Activated CD4-positive, alpha-beta memory T cell treated with anti-CD3 and anti-CD28 coated beads for 36 hours (primary cell): ENCODE data around the gene NTNG2. TPM values are rescaled to one million over a fixed set of nuclear protein-coding genes. Genes with fewer than 3 reads are reported as not detected.
A peak's percentile ranks its signal among the peaks of the same experiment; 100 is the strongest.

Experiments used
- CTCF ChIA-PET: fragments of 350-600 bp; sonication (Branson Sonifier 250); formaldehyde crosslinking; loops from one replicate; lab custom pipeline; 2021; ENCODE audit warnings: antibody characterized with exemption, inconsistent platforms; lab: Charles Lee
- POLR2A ChIA-PET: fragments of 350-600 bp; sonication (Branson Sonifier 250); formaldehyde crosslinking; loops from one replicate; lab custom pipeline; 2021; ENCODE audit warnings: antibody characterized with exemption; lab: Charles Lee
- DNase-seq: peaks from one replicate; pipeline ENCODE4 v3.0.0-alpha.2; 2020
- H3K27ac Mint-ChIP-seq: one replicate; pipeline ENCODE4 v1.8.0; 2021; ENCODE audit warnings: mixed read lengths
- H3K27me3 Mint-ChIP-seq: one replicate; pipeline ENCODE4 v1.8.0; 2021; ENCODE audit warnings: mixed read lengths
- H3K36me3 Mint-ChIP-seq: one replicate; pipeline ENCODE4 v1.8.0; 2021; ENCODE audit warnings: mixed read lengths
- H3K4me1 Mint-ChIP-seq: one replicate; pipeline ENCODE4 v1.8.0; 2021; ENCODE audit warnings: low read depth, mixed read lengths
- H3K4me3 Mint-ChIP-seq: one replicate; pipeline ENCODE4 v1.8.0; 2021; ENCODE audit warnings: mild to moderate bottlenecking, mixed read lengths
- H3K9me3 Mint-ChIP-seq: one replicate; pipeline ENCODE4 v1.8.0; 2021; ENCODE audit warnings: mixed read lengths
- intact Hi-C: fragments of 100-400 bp; cut with micrococcal nuclease; formaldehyde crosslinking; loops from one replicate; pipeline ENCODE4 v1.15.1; 2023
- total RNA-seq, 2 experiments: library from RNA; stranded (reverse); gene quantifications; one replicate each; pipeline ENCODE4 v1.2.3, GENCODE V29; 2021

NTNG2 gene
- total RNA-seq, 2 experiments from 2014 or later: 0.77 to 1.4 TPM

DNA sequence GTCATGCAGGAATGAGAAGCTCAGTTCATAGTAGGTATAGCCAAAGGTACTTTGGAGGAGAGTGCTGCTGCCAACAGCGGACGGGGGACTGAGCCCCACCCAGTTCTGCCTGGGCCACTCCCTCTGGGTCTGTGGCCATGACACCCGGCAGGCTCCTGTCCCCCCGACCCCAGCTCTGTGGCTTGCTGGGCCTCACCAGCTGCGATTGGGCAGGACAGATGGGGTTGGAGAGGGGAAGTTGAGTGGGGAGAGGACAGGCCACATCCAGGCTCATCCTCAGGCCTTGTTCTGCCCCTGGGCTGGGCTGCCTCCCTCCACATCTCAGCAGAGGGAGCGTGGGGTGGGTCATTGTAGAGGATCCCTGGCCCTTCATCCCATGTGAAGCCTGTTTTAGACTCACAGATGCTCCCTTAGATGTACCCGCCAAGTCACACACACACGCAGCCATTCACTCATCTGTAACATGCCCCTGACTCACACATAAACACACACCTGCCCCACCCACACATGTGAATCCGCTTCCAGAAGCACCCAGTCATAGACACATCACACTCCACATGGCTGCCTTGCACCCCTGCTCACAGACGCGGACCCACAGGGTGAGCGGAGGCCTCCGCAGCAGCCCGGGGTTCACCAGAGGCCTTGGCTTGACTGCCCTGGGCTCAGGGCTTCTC is 48.8 kb downstream of the NTNG2 start:
- ChIA-PET POLR2A (no interaction called here), CTCF (no interaction called here)
- DNase-seq: peak; percentile 32
- H3K27ac Mint-ChIP-seq: no peak overlapping the region
- no peaks in the 10 kb centered on the region for H3K9me3 Mint-ChIP-seq
- peaks cover 2% of the 10 kb centered on the region for H3K4me1 Mint-ChIP-seq
- no peaks in the 10 kb centered on the region for H3K36me3 Mint-ChIP-seq
- H3K4me3 Mint-ChIP-seq: no peak overlapping the region
- intact Hi-C loops: no loop called here
- H3K27me3 Mint-ChIP-seq: no peaks in the 10 kb centered on the region

DNA sequence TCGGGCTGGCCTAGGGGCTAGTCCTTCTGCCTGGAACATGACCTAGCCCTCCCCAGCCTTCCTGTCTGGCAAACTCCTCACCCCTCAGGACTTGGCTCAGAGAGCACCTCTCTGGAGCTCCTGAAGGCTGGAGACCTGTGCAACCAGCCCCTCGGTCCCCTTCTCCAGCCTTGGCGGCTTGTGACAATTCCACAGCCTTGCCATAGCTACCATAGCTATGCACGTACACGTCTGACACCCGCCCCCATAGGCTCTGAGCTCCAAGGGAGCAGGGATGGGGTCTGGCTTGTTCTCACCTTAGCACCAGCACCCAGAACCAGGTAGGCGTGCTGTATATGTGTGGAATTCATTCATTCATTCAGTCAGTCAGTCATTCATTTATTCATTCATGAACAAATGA is 49.7 kb downstream of the NTNG2 start:
- Mint-ChIP-seq H3K4me3 (no peak overlapping the region), H3K27ac (no peak overlapping the region), H3K4me1 (peaks cover 2% of the 10 kb centered on the region), H3K36me3 (no peaks in the 10 kb centered on the region), H3K27me3 (no peaks in the 10 kb centered on the region), H3K9me3 (no peaks in the 10 kb centered on the region)
- ChIA-PET CTCF (no interaction called here), POLR2A (no interaction called here)
- no peak for DNase-seq
- intact Hi-C loops: no loop called here

DNA sequence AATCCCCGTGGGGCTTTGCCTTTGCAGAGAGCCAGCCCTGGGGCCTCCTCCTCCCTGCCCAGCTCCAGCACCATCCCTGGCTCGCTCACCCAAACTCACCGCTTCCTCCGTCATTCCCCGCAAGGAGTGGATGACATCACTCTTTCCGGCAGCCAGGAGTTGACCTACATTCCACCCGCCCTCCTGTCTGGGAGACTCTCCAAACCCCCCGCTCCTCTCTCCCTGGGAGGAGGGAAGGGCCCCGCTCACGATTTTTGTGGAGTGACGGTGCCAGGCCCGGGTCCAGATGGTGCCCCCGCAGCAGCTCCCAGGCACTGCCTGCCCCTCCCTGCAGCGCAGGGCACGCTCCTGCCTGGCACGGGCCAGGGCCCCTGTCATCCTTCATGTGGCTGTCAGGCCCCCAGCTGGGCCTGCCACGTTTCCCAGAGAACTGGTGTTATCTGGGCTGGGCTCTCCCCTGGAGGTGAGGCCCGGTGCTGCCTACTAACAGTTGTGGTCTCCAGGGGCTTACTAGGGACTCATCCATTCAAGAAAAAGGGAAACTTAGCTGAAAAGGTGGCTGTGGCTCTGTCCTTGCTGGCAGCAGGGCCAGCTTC is 52.3 kb downstream of the NTNG2 start:
- CTCF ChIA-PET: interaction anchor here (2.1 kb wide), 1 partner anchor 44 kb away, joined by 4 read pairs; no protein-coding TSS in a partner anchor
- no peak overlapping the region for H3K27ac Mint-ChIP-seq
- POLR2A ChIA-PET: no interaction called here
- no peaks in the 10 kb centered on the region for H3K36me3 Mint-ChIP-seq
- H3K9me3 Mint-ChIP-seq: no peaks in the 10 kb centered on the region
- no peak overlapping the region for H3K4me3 Mint-ChIP-seq
- intact Hi-C loops: no loop called here
- no peaks in the 10 kb centered on the region for H3K4me1 Mint-ChIP-seq
- no peaks in the 10 kb centered on the region for H3K27me3 Mint-ChIP-seq
- no peak for DNase-seq

DNA sequence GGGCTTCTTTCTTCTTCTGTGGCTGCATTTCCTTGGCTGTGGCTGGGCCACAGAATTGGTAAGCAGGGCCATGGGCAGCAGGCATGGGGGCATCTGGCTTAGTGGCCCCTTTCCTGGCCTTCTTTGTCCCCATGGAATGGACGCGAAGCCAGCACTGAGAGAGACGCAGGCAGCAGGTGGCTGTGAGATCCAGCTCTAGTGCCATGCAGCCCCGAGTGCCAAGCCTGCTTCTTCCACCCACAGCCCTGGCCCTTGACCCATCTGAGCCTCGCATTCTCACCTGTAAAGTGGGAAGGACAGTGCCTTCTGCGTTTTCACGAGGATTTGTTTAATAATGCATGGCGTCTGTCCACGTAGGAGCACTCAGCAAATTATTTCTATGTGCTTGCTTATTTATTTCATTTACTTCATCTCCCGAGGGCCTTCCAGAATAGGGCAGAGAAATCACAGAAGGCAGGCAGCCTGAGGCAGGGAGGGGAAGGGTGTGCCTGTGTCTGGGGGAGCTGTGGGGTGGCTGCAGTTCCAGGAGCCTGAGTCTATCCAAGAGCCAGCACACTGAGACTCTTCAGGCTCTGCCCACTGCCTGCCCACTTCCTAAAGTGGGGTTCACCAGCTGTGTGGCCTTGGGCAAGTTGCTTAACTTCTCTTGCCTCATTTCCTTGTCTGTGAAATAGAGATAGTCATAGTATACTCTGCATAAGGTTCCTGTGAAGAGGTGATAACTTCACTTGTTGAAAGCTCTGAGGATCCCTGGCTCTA is 55.2 kb downstream of the NTNG2 start:
- Mint-ChIP-seq H3K4me3 (no peak overlapping the region), H3K27ac (no peak overlapping the region), H3K4me1 (no peaks in the 10 kb centered on the region), H3K9me3 (no peaks in the 10 kb centered on the region), H3K27me3 (peaks cover 2% of the 10 kb centered on the region), H3K36me3 (no peaks in the 10 kb centered on the region)
- intact Hi-C loops: no loop called here
- no peak for DNase-seq
- POLR2A ChIA-PET: interaction anchor here (0.7 kb wide), 1 partner anchor 311 kb away, joined by 6 read pairs; no protein-coding TSS in a partner anchor
- CTCF ChIA-PET: interaction anchor here (0.9 kb wide), 1 partner anchor 19 kb away, joined by 3 read pairs; no protein-coding TSS in a partner anchor

DNA sequence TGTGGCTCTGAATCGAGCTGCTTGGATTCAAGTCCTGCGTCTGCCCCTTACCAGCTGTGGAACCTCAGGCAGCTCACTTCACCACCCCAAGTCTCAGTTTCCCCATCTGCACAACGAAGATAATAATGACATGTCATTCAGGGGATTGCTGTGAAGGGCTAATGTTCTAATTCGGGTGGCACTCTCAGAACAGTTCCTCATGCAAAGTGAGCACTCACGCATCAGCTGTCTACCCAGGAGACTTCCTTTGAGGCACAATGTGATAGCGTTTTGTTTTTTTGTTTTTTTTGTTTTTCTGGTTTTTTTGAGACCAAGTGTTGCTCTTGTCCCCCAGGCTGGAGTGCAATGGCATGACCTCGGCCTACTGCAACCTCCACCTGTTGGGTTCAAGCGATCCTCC is 56.4 kb downstream of the NTNG2 start:
- ChIA-PET POLR2A (no interaction called here), CTCF (interaction anchor here (1.6 kb wide), 1 partner anchor 49 kb away, joined by 3 read pairs; no protein-coding TSS in a partner anchor)
- no peaks in the 10 kb centered on the region for H3K9me3 Mint-ChIP-seq
- no peaks in the 10 kb centered on the region for H3K4me1 Mint-ChIP-seq
- intact Hi-C loops: no loop called here
- H3K4me3 Mint-ChIP-seq: no peak overlapping the region
- H3K36me3 Mint-ChIP-seq: no peaks in the 10 kb centered on the region
- DNase-seq: no peak
- peaks cover 2% of the 10 kb centered on the region for H3K27me3 Mint-ChIP-seq
- no peak overlapping the region for H3K27ac Mint-ChIP-seq

DNA sequence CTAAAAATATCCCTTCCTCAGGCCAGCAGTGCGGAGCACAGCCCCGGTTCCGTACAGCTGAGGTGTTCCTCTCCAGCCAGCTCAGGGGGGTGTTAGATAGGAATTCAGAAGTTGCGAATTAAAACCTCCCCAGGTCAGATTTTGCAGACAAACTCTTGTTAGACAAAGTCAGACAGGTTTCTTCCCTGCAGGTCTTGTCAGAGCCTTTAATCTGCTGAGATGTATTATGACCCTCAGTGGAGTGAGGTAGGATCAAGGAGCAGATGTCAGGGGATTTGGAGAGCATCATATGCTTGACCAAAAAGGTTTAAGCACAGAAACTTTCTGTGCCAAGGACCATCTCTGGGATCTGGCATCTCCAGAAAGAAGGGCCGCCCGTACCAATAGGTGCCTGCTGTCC is 60.1 kb downstream of the NTNG2 start:
- intact Hi-C loops: no loop called here
- H3K4me1 Mint-ChIP-seq: no peaks in the 10 kb centered on the region
- H3K36me3 Mint-ChIP-seq: no peaks in the 10 kb centered on the region
- no peak overlapping the region for H3K27ac Mint-ChIP-seq
- POLR2A ChIA-PET: no interaction called here
- no peak overlapping the region for H3K4me3 Mint-ChIP-seq
- no peak for DNase-seq
- no peaks in the 10 kb centered on the region for H3K9me3 Mint-ChIP-seq
- CTCF ChIA-PET: interaction anchor here (2.1 kb wide), 1 partner anchor 14 kb away, joined by 11 read pairs; no protein-coding TSS in a partner anchor
- peaks cover 5% of the 10 kb centered on the region for H3K27me3 Mint-ChIP-seq

DNA sequence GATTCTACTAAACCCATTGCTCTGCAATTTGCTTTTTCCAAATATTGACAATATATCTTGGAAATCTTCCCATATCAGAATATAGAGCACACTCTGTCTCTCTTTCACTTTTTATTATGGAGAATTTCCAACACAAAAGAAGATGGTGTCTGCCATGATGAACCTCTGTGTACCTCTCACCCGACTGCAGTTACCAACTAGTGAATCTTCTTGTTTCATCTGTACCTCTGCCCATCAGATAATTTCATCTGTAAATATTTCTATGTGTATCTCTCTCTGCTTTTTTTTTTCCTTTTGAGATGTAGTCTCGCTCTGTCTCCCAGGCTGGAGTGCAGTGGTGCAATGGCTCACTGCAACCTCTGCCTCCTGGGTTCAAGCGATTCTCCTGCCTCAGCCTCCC is 62.8 kb downstream of the NTNG2 start:
- H3K9me3 Mint-ChIP-seq: no peaks in the 10 kb centered on the region
- ChIA-PET POLR2A (no interaction called here), CTCF (no interaction called here)
- H3K4me3 Mint-ChIP-seq: no peak overlapping the region
- peaks cover 6% of the 10 kb centered on the region for H3K27me3 Mint-ChIP-seq
- intact Hi-C loops: no loop called here
- H3K27ac Mint-ChIP-seq: no peak overlapping the region
- H3K36me3 Mint-ChIP-seq: no peaks in the 10 kb centered on the region
- H3K4me1 Mint-ChIP-seq: no peaks in the 10 kb centered on the region
- DNase-seq: no peak

DNA sequence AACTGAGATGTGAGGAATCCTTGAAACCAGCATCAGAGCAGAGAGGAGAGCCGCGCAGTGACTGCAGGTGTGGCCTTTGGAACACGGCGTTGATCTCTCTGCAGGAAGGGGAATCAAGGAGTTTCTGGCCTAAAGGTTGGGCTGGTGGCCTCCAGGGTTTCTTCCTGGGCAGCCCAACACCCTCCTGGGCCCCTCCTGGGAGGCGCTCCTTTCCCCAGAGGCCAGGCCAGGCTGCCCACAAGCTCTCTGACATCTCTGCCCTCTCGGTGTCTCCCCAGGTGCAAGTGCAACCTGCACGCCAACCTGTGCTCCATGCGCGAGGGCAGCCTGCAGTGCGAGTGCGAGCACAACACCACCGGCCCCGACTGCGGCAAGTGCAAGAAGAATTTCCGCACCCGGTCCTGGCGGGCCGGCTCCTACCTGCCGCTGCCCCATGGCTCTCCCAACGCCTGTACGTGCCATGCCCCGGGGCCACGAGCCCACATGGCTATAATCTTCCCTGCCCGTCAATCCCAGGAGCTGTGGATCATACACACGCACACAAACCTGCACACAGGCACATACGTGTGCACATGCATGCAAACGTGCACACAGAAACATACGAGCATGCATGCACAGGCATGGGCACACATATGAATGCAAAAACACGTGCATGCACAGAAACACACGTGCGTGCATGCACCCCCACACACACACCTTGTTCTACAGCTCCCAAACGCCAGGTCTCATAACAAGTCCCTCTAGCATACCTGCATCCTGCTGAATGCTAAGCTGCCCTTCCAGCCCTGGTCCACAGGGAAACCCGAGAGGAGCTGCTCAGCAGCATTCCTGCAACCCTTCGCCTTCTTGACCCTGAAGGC is 64.9 kb downstream of the NTNG2 start:
- DNase-seq: no peak
- peaks cover 4% of the 10 kb centered on the region for H3K27me3 Mint-ChIP-seq
- ChIA-PET POLR2A (no interaction called here), CTCF (no interaction called here)
- no peaks in the 10 kb centered on the region for H3K36me3 Mint-ChIP-seq
- no peaks in the 10 kb centered on the region for H3K4me1 Mint-ChIP-seq
- no peaks in the 10 kb centered on the region for H3K9me3 Mint-ChIP-seq
- intact Hi-C loops: no loop called here
- H3K4me3 Mint-ChIP-seq: no peak overlapping the region
- no peak overlapping the region for H3K27ac Mint-ChIP-seq

DNA sequence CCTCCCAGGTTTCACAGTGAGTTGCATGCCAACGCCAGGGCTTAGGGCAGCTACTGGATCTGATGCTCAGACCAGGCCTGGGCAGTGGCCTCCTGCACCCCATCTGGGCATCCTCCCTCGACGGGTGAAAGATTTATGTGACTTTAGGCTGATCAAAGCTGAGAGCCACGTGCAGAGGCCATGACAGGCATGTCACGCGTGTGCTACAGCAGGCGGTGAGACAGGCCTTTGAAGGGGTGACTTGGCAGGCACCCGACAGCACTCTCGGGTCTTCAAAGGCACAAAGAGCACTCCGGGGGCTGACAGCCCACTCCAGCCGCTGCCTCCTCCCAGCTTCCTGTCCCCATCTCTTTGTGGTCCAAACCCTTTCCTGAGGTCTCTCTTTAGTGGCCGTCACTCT is 66.2 kb downstream of the NTNG2 start:
- CTCF ChIA-PET: no interaction called here
- Mint-ChIP-seq H3K27ac (no peak overlapping the region), H3K27me3 (peaks cover 5% of the 10 kb centered on the region), H3K36me3 (no peaks in the 10 kb centered on the region), H3K4me3 (no peak overlapping the region), H3K9me3 (no peaks in the 10 kb centered on the region), H3K4me1 (no peaks in the 10 kb centered on the region)
- no peak for DNase-seq
- intact Hi-C loops: no loop called here
- POLR2A ChIA-PET: no interaction called here

DNA sequence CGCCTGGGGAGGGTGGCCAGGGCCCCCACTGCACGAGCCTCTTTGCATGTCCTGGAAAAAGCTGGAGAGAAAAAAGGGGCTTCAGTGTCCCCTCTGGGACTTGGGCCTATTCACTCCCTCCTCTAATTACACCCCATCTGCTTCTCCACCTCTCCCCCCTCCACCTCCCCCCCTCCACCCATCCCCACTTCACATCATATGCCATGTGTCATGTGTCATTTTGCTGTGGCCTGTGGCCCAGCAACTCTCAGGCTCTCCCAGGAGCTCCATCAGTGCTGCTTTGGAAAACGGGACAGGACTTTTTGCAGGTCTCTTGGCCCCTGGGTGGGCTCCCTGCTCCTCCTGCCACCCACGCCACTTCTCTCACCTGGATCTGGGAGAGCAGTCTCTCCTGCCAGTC is 68.7 kb downstream of the NTNG2 start:
- DNase-seq: no peak
- Mint-ChIP-seq H3K4me1 (no peaks in the 10 kb centered on the region), H3K9me3 (no peaks in the 10 kb centered on the region), H3K4me3 (no peak overlapping the region), H3K27ac (no peak overlapping the region), H3K36me3 (no peaks in the 10 kb centered on the region), H3K27me3 (peaks cover 5% of the 10 kb centered on the region)
- intact Hi-C loops: no loop called here
- CTCF ChIA-PET: no interaction called here
- POLR2A ChIA-PET: no interaction called here

DNA sequence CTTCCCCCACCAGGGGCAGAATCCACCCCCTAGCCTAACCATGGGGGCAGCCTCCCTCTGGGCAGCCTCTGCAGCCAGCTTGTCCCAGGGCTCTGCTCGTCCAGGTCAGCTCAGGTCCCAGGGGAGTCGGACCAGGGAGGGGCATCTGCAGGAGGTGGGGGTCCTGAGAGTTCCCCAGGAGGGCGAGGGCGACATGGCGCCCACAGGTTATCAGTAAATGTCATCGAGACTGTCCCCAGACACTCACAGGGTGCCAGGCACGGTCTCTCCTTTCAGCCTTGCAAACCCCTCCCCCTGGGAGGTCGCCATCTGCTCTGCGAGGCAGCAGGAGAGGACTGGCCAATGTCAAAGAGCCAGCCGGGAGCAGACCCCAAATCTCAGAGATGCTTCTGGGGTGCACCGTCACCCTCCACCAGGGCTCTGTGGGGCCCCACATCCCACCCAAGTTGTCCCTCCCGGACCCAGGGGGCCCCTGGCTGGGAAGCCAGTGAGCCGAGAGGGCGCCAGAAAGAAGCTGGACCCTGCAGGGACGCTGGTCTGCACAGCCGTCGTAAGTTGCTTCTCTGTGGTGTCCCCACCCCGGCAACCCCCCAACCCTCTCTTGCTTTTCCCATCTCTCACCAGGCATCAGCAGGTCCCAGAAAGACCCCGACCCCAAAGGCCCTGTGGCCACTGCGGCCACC is 69.3 kb downstream of the NTNG2 start:
- intact Hi-C loops: no loop called here
- POLR2A ChIA-PET: no interaction called here
- H3K36me3 Mint-ChIP-seq: no peaks in the 10 kb centered on the region
- H3K4me1 Mint-ChIP-seq: no peaks in the 10 kb centered on the region
- no peak overlapping the region for H3K27ac Mint-ChIP-seq
- H3K27me3 Mint-ChIP-seq: peaks cover 5% of the 10 kb centered on the region
- DNase-seq: no peak
- no peak overlapping the region for H3K4me3 Mint-ChIP-seq
- CTCF ChIA-PET: no interaction called here
- H3K9me3 Mint-ChIP-seq: no peaks in the 10 kb centered on the region
